HepG2 (cell line): ENCODE data around the gene UAP1L1. TPM values are rescaled to one million over a fixed set of nuclear protein-coding genes. Genes with fewer than 3 reads are reported as not detected.
A peak's percentile ranks its signal among the peaks of the same experiment; 100 is the strongest.

Experiments used
- NKX3-1 ChIP-seq: sonication (generic); formaldehyde crosslinking; IDR thresholded peaks from 2 replicates; pipeline ENCODE4 v1.5.0; 2020; ENCODE audit warnings: missing genetic modification reagents
- NR1H2 ChIP-seq: sonication (generic); formaldehyde crosslinking; IDR thresholded peaks from 2 replicates; pipeline ENCODE4 v1.8.1; 2022; ENCODE audit warnings: low read depth, missing genetic modification reagents, borderline replicate concordance
- ZFP41 ChIP-seq: sonication (generic); formaldehyde crosslinking; IDR thresholded peaks from 2 replicates; pipeline ENCODE4 v1.4.0; 2020; ENCODE audit warnings: mild to moderate bottlenecking, missing genetic modification reagents, borderline replicate concordance
- ZNF17 ChIP-seq: sonication (generic); formaldehyde crosslinking; IDR thresholded peaks from 2 replicates; pipeline ENCODE4 v1.5.0; 2020; ENCODE audit warnings: mild to moderate bottlenecking, missing genetic modification reagents
- ZNF773 ChIP-seq: sonication (generic); formaldehyde crosslinking; IDR thresholded peaks from 2 replicates; pipeline ENCODE4 v1.4.0; 2020; ENCODE audit warnings: missing genetic modification reagents, borderline replicate concordance
- ZNF839 ChIP-seq: sonication (generic); formaldehyde crosslinking; IDR thresholded peaks from 2 replicates; pipeline ENCODE4 v1.4.0; 2020; ENCODE audit warnings: missing genetic modification reagents, mild to moderate bottlenecking, borderline replicate concordance
- polyA plus RNA-seq, 8 experiments: library from polyadenylated mRNA; depleted of rRNA in 3 of 8; stranded (reverse) in 7 of 8; unstranded in 1 of 8; fragments of >200 nt; fragmentation: Illumina TruSeq in 4 of 8; extraction: Trizol in 4 of 8; gene quantifications; 2 replicates each; pipeline versions ENCODE4 v1.2.1 to v1.2.3, GENCODE V29; 2011 to 2016; ENCODE audit warnings: low read depth in 4 of 8, missing spikeins in 1 of 8, mixed read lengths in 1 of 8; ENCODE audit not compliant: insufficient read depth in 1 of 8
- total RNA-seq, 5 experiments: library from RNA; depleted of rRNA; stranded (reverse); fragments of >200 nt; fragmentation: Illumina TruSeq; extraction: Trizol; gene quantifications; 2 replicates each; pipeline ENCODE4 v1.2.3, GENCODE V29; 2016; ENCODE audit warnings: low read depth in 1 of 5
- TF ChIP-seq, protein P1 (sequence below): sonication (generic); formaldehyde crosslinking; IDR thresholded peaks from 2 replicates; pipeline ENCODE4 v1.5.0; 2020; ENCODE audit warnings: mild to moderate bottlenecking, missing genetic modification reagents, borderline replicate concordance
- TF ChIP-seq, protein P2 (sequence below), 2 experiments: sonication (generic) in 1 of 2; formaldehyde crosslinking in 1 of 2; IDR thresholded peaks; 2 replicates each; pipeline versions ENCODE4 v1.6.1 to v1.9.0; 2014 to 2022; ENCODE audit warnings: antibody characterized with exemption in 1 of 2, borderline replicate concordance in 1 of 2, inconsistent platforms in 1 of 2, low read depth in 1 of 2, missing genetic modification reagents in 1 of 2
- TF ChIP-seq, protein P3 (sequence below): sonication (generic); formaldehyde crosslinking; IDR thresholded peaks from 2 replicates; pipeline ENCODE4 v1.4.0; 2020; ENCODE audit warnings: missing genetic modification reagents, low read depth, mild to moderate bottlenecking, borderline replicate concordance
- TF ChIP-seq, protein P4 (sequence below): IDR thresholded peaks from 2 replicates; pipeline ENCODE4 v1.6.1; 2016

Gene UAP1L1
- total and polyA plus RNA-seq, 2 of the 13 experiments (the other 11 are each of a cell fraction or from before 2014, with no cell fraction given), result 5.4 to 6.4 TPM

DNA sequence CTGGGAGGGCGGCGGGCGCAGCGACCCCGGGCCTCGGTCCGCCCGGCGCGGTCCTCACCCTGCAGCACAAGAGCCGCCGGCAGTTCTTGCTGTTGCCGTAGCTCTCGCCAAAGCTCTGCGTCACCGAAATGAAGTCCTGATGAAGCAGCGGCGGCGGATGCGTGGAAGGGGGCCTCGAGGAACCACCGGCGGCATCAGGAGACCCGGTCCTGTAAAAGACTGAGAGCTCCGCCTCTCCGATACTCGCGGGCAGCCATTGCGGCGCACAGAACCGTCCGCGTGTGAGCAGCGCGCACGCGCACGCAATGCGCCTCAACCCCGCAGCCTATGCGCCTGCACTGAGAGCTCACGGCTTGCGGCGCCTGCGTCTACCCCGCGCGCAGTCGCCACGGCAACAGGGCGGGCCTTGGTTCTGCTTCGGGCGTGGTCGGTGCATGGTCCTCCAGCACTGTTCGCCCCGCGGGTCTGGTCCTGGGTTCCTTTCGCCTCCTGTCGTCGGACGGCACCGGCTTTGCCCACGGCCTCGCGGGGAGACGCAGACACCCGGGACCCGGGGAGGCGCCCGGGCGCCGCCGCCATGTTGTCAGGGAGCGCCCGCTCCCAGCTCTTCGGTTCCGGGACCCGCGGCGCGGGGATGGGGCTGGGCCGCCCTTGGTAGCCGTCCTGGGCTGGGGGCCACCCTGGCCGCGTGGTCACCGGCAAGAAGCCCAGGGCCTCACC lies 52.3 kb downstream of the UAP1L1 start (continued):
- TF ChIP-seq, protein P1, sequence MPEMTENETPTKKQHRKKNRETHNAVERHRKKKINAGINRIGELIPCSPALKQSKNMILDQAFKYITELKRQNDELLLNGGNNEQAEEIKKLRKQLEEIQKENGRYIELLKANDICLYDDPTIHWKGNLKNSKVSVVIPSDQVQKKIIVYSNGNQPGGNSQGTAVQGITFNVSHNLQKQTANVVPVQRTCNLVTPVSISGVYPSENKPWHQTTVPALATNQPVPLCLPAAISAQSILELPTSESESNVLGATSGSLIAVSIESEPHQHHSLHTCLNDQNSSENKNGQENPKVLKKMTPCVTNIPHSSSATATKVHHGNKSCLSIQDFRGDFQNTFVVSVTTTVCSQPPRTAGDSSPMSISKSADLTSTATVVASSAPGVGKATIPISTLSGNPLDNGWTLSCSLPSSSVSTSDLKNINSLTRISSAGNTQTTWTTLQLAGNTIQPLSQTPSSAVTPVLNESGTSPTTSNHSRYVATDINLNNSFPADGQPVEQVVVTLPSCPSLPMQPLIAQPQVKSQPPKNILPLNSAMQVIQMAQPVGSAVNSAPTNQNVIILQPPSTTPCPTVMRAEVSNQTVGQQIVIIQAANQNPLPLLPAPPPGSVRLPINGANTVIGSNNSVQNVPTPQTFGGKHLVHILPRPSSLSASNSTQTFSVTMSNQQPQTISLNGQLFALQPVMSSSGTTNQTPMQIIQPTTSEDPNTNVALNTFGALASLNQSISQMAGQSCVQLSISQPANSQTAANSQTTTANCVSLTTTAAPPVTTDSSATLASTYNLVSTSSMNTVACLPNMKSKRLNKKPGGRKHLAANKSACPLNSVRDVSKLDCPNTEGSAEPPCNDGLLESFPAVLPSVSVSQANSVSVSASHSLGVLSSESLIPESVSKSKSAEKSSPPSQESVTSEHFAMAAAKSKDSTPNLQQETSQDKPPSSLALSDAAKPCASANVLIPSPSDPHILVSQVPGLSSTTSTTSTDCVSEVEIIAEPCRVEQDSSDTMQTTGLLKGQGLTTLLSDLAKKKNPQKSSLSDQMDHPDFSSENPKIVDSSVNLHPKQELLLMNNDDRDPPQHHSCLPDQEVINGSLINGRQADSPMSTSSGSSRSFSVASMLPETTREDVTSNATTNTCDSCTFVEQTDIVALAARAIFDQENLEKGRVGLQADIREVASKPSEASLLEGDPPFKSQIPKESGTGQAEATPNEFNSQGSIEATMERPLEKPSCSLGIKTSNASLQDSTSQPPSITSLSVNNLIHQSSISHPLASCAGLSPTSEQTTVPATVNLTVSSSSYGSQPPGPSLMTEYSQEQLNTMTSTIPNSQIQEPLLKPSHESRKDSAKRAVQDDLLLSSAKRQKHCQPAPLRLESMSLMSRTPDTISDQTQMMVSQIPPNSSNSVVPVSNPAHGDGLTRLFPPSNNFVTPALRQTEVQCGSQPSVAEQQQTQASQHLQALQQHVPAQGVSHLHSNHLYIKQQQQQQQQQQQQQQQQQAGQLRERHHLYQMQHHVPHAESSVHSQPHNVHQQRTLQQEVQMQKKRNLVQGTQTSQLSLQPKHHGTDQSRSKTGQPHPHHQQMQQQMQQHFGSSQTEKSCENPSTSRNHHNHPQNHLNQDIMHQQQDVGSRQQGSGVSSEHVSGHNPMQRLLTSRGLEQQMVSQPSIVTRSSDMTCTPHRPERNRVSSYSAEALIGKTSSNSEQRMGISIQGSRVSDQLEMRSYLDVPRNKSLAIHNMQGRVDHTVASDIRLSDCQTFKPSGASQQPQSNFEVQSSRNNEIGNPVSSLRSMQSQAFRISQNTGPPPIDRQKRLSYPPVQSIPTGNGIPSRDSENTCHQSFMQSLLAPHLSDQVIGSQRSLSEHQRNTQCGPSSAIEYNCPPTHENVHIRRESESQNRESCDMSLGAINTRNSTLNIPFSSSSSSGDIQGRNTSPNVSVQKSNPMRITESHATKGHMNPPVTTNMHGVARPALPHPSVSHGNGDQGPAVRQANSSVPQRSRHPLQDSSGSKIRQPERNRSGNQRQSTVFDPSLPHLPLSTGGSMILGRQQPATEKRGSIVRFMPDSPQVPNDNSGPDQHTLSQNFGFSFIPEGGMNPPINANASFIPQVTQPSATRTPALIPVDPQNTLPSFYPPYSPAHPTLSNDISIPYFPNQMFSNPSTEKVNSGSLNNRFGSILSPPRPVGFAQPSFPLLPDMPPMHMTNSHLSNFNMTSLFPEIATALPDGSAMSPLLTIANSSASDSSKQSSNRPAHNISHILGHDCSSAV (CRISPR knock-in tag), result no peak
- TF ChIP-seq, protein P2, sequence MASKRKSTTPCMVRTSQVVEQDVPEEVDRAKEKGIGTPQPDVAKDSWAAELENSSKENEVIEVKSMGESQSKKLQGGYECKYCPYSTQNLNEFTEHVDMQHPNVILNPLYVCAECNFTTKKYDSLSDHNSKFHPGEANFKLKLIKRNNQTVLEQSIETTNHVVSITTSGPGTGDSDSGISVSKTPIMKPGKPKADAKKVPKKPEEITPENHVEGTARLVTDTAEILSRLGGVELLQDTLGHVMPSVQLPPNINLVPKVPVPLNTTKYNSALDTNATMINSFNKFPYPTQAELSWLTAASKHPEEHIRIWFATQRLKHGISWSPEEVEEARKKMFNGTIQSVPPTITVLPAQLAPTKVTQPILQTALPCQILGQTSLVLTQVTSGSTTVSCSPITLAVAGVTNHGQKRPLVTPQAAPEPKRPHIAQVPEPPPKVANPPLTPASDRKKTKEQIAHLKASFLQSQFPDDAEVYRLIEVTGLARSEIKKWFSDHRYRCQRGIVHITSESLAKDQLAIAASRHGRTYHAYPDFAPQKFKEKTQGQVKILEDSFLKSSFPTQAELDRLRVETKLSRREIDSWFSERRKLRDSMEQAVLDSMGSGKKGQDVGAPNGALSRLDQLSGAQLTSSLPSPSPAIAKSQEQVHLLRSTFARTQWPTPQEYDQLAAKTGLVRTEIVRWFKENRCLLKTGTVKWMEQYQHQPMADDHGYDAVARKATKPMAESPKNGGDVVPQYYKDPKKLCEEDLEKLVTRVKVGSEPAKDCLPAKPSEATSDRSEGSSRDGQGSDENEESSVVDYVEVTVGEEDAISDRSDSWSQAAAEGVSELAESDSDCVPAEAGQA (IDR thresholded peaks at IDR 0.05; ENCODE audit: low read depth), result peak; percentile 73; the same call in 1 of the 2 replicates
- TF ChIP-seq, protein P2 (CRISPR knock-in tag; IDR thresholded peaks at IDR 0.05; ENCODE audit: borderline replicate concordance), result peak; percentile 83; the same call in 1 of the 2 replicates
- no peak for TF ChIP-seq ZNF839 (CRISPR knock-in tag)
- no peak for TF ChIP-seq NR1H2 (CRISPR knock-in tag)
- TF ChIP-seq ZNF17, result no peak
- peak; percentile 21; the same call in 1 of the 2 replicates for TF ChIP-seq ZFP41 (CRISPR knock-in tag)
- TF ChIP-seq, protein P3, sequence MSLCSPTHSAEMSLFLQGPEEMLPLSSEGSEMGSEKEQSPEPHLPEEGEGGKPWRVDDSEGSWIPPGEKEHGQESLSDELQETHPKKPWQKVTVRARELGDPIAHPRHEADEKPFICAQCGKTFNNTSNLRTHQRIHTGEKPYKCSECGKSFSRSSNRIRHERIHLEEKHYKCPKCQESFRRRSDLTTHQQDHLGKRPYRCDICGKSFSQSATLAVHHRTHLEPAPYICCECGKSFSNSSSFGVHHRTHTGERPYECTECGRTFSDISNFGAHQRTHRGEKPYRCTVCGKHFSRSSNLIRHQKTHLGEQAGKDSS (CRISPR knock-in tag), result no peak
- TF ChIP-seq, protein P4, sequence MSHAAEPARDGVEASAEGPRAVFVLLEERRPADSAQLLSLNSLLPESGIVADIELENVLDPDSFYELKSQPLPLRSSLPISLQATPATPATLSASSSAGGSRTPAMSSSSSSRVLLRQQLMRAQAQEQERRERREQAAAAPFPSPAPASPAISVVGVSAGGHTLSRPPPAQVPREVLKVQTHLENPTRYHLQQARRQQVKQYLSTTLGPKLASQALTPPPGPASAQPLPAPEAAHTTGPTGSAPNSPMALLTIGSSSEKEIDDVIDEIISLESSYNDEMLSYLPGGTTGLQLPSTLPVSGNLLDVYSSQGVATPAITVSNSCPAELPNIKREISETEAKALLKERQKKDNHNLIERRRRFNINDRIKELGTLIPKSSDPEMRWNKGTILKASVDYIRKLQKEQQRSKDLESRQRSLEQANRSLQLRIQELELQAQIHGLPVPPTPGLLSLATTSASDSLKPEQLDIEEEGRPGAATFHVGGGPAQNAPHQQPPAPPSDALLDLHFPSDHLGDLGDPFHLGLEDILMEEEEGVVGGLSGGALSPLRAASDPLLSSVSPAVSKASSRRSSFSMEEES (CRISPR knock-in tag), result 0 out of 2 replicates have a peak, but pooled peaks have one; percentile 36
- peak; percentile 45 for TF ChIP-seq NKX3-1 (CRISPR knock-in tag)
- no peak; the same call in 1 of the 2 replicates for TF ChIP-seq ZNF773 (CRISPR knock-in tag)
